Activated CD4-positive, alpha-beta memory T cell treated with anti-CD3 and anti-CD28 coated beads, Interleukin-2, amount 10 ng/mL, durations not matched to agents 7 days and 5 days (primary cell): ENCODE results near the gene SLC24A4. TPM values are rescaled to one million over a fixed set of nuclear protein-coding genes. Genes with fewer than 3 reads are reported as not detected.

ENCODE experiments used
- CTCF ChIA-PET: fragments of 350-600 bp; sonication (Branson Sonifier 250); formaldehyde crosslinking; loops from one replicate; lab custom pipeline; 2021; ENCODE audit warnings: antibody characterized with exemption, inconsistent platforms; lab: Charles Lee
- POLR2A ChIA-PET: fragments of 350-600 bp; sonication (Branson Sonifier 250); formaldehyde crosslinking; loops from one replicate; lab custom pipeline; 2021; ENCODE audit warnings: antibody characterized with exemption; lab: Charles Lee
- DNase-seq: peaks from one replicate; pipeline ENCODE4 v3.0.0-alpha.2; 2020
- H3K27ac Mint-ChIP-seq: one replicate; pipeline ENCODE4 v1.8.0; 2021; ENCODE audit warnings: mild to moderate bottlenecking, mixed read lengths
- H3K27me3 Mint-ChIP-seq: one replicate; pipeline ENCODE4 v1.8.0; 2021; ENCODE audit warnings: mixed read lengths
- H3K36me3 Mint-ChIP-seq: one replicate; pipeline ENCODE4 v1.8.0; 2021; ENCODE audit warnings: low read depth, mixed read lengths
- H3K4me1 Mint-ChIP-seq: one replicate; pipeline ENCODE4 v1.8.0; 2021; ENCODE audit warnings: mixed read lengths
- H3K4me3 Mint-ChIP-seq: one replicate; pipeline ENCODE4 v1.8.0; 2021; ENCODE audit warnings: mild to moderate bottlenecking, mixed read lengths
- H3K9me3 Mint-ChIP-seq: one replicate; pipeline ENCODE4 v1.8.0; 2021; ENCODE audit warnings: mixed read lengths
- total RNA-seq, 2 experiments: library from RNA; stranded (reverse); gene quantifications; one replicate each; pipeline ENCODE4 v1.2.3, GENCODE V29; 2021

The SLC24A4 gene
- total RNA-seq, 2 experiments from 2014 or later = not detected

DNA sequence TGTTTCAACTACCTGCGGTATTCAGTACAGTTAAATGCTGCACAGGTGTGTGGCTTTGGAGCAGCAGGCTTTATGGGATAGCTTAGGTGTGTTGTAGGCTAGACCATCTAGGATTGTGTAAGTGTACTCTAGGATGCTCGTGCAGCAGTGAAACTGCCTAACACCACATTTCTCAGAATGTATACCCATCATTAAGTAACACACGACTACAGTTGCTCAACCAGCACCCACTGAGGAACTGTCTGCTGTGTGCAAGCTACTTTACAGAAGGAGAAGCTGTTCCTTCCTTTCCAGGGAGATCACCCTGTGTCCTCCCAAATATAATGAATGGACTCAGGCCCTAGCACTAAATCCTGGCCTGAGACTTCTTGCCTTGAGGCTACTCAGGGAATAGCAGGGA lies 94.8 kb downstream of the SLC24A4 start:
- Mint-ChIP-seq H3K4me1 (no peaks in the 10 kb centered on the region), H3K4me3 (no peak overlapping the region), H3K36me3 (no peaks in the 10 kb centered on the region), H3K27ac (no peak overlapping the region), H3K9me3 (no peaks in the 10 kb centered on the region), H3K27me3 (peaks cover 7% of the 10 kb centered on the region)
- DNase-seq = no peak
- CTCF ChIA-PET = interaction anchor here (0.7 kb wide), 1 partner anchor 29 kb away, joined by 4 read pairs; no protein-coding TSS in a partner anchor
- POLR2A ChIA-PET = no interaction called here

DNA sequence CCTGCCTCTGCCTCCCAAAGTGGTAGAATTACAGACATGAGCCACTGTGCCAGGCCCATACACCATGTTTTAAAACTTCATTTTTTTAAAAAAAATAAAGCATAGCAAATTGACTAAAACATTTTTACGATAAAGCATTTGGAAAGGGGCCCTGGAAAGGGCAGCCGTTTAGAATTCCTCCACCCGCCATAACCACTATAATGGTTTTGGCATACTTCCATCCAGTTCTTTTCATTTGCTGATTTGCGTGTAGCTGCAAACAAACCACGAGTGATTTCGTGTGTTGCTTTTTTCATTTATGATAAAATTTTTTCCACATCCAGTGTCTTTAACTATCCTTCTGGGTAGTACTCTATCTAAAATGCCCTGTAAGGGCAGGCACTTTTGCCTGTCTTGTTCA lies 98.8 kb downstream of the SLC24A4 start:
- Mint-ChIP-seq H3K4me1 (peaks cover 4% of the 10 kb centered on the region), H3K27ac (no peak overlapping the region), H3K36me3 (no peaks in the 10 kb centered on the region), H3K9me3 (no peaks in the 10 kb centered on the region), H3K4me3 (no peak overlapping the region), H3K27me3 (no peaks in the 10 kb centered on the region)
- CTCF ChIA-PET = no interaction called here
- no peak for DNase-seq
- POLR2A ChIA-PET = no interaction called here

DNA sequence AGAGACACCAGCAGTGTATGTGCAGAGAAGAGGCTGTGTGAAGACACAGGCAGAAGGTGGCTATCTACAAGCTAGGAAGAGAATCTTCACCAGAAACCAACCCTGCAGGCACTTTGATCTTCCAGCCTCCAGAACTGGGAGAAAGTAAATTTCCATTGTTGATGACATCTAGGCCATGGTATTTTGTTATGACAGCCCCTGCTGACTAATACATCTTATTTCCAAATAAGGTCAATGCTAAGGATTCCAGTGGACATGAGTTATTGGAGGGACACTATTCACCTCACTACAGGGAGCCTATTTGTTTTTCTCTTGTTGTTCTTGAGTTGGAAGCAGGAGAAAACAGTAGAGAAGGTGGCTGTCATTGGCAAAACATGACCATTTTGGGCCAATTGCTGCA lies 102.1 kb downstream of the SLC24A4 start:
- no peaks in the 10 kb centered on the region for H3K27me3 Mint-ChIP-seq
- ChIA-PET CTCF (no interaction called here), POLR2A (no interaction called here)
- H3K4me3 Mint-ChIP-seq = no peak overlapping the region
- no peak for DNase-seq
- H3K9me3 Mint-ChIP-seq = no peaks in the 10 kb centered on the region
- peaks cover 4% of the 10 kb centered on the region for H3K4me1 Mint-ChIP-seq
- no peak overlapping the region for H3K27ac Mint-ChIP-seq
- H3K36me3 Mint-ChIP-seq = no peaks in the 10 kb centered on the region

DNA sequence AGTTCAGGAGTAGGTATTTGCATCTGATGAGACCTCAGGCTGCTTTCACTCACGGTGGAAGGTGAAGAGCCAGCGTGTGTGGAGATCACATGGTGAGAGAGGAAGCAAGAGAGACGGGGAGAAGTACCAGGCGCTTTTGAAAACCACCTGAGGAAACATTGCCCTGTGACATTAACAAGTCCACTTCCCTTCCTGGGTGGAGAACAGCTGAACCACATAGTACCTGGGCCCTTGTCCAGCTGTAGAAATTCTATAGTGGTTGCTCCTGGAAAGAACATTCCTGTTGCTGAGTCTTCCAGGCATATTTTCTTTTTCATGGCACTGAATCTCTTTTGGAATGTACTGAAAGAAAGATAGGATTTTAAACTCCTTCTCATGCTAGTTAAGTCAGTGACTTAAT lies 103.3 kb downstream of the SLC24A4 start:
- POLR2A ChIA-PET = no interaction called here
- no peak for DNase-seq
- Mint-ChIP-seq H3K27me3 (no peaks in the 10 kb centered on the region), H3K4me1 (peaks cover 4% of the 10 kb centered on the region), H3K36me3 (no peaks in the 10 kb centered on the region), H3K27ac (no peak overlapping the region), H3K9me3 (no peaks in the 10 kb centered on the region), H3K4me3 (no peak overlapping the region)
- CTCF ChIA-PET = no interaction called here

DNA sequence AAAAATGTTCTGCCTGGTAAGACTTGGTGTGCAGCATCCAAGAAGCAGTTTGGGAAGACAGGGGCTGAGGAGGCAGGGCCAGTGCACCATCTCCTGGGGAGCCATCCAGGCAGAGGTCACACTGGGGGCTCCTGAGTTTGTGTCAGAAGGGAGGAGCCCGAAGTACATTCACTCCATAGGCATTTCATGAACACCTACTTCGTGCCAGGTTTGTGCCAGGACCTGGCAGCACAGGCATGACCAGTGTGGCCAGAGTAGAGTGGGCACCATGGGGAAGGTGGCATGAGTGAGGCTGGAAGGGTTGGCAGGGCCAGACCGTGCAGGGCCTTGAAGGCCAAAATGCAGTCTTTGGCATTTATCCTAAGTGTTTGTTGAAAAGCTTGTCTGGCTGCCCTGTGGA lies 104.1 kb downstream of the SLC24A4 start:
- Mint-ChIP-seq H3K9me3 (no peaks in the 10 kb centered on the region), H3K27me3 (no peaks in the 10 kb centered on the region), H3K4me1 (peaks cover 4% of the 10 kb centered on the region), H3K4me3 (no peak overlapping the region), H3K36me3 (no peaks in the 10 kb centered on the region), H3K27ac (no peak overlapping the region)
- CTCF ChIA-PET = no interaction called here
- DNase-seq = no peak
- POLR2A ChIA-PET = no interaction called here

DNA sequence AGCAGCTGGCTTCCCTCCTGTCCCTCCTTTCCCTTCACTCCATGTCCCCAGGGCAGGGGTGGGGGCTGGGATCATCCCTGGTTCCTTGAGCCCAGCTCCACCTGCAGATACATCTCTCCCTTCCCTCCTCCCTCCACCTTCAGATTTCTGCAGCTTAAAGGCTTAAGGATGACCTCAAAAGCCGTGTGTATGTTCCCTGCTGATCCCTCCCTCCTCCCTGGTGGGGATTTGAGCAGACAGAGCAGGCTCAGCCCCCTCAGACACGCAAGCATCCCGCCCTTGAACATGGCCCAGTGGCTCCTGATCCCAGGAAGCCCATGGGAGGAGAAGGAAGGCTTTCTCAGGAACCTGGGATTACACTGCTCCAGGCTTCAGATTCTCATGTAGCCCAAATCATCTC lies 107.7 kb downstream of the SLC24A4 start:
- CTCF ChIA-PET = no interaction called here

DNA sequence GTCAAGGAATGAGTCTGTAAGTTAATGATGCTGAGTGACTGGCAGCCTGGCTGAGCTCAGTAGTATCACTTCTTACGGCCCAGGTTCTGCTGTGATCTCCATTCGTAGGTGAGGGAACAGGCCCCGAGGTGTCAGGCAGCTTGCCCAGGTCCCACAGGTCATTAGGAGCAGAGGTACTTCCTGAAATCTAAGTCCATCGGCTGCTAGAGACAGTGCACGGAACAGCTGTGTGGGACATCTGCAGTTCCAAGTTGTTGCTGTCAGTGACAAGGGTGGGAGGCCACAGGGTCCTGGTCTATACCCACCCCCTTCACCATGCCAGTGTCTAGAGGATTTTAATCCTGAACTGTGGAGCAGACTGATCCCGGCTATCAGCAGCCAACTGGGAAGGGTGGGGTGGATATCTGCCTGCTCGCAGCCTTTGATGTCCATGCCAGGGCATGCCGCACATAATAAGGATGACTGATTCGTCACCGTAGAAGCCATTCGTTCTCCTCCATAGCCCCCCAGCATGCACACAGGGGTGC lies 108.3 kb downstream of the SLC24A4 start:
- H3K4me3 Mint-ChIP-seq = no peak overlapping the region
- no peak for DNase-seq
- POLR2A ChIA-PET = no interaction called here
- no peaks in the 10 kb centered on the region for H3K4me1 Mint-ChIP-seq
- no peaks in the 10 kb centered on the region for H3K27me3 Mint-ChIP-seq
- no peaks in the 10 kb centered on the region for H3K36me3 Mint-ChIP-seq
- H3K27ac Mint-ChIP-seq = no peak overlapping the region
- CTCF ChIA-PET = no interaction called here
- H3K9me3 Mint-ChIP-seq = peaks cover 2% of the 10 kb centered on the region

More for the DNA sequence above, 107.7 kb downstream of the SLC24A4 start:
- no peaks in the 10 kb centered on the region for H3K27me3 Mint-ChIP-seq
- no peak for DNase-seq
- H3K9me3 Mint-ChIP-seq = peaks cover 2% of the 10 kb centered on the region
- no peak overlapping the region for H3K27ac Mint-ChIP-seq
- peaks cover 4% of the 10 kb centered on the region for H3K4me1 Mint-ChIP-seq
- H3K4me3 Mint-ChIP-seq = no peak overlapping the region
- H3K36me3 Mint-ChIP-seq = no peaks in the 10 kb centered on the region
- POLR2A ChIA-PET = no interaction called here

DNA sequence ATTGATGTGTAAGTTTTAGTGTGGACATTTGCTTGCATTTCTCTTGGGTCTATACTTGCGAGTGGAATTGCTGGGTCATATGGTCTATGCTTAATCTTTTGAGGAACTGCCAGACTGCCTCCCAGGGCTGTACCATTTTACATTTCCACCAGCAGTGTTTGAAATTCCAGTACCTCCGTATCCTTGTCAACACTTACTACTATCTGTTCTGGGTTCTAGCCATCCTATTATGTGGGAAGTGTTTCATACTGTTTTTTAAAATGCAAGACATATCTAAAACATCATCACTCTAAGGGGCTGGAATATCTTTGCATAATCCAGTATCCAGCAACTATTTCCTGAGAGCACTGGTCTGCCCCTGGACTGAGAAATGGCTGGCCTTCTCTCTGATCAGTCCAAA lies 110.4 kb downstream of the SLC24A4 start:
- Mint-ChIP-seq H3K27me3 (no peaks in the 10 kb centered on the region), H3K9me3 (peaks cover 2% of the 10 kb centered on the region), H3K4me1 (no peaks in the 10 kb centered on the region), H3K4me3 (no peak overlapping the region), H3K27ac (no peak overlapping the region), H3K36me3 (no peaks in the 10 kb centered on the region)
- DNase-seq = no peak
- CTCF ChIA-PET = no interaction called here
- POLR2A ChIA-PET = no interaction called here

DNA sequence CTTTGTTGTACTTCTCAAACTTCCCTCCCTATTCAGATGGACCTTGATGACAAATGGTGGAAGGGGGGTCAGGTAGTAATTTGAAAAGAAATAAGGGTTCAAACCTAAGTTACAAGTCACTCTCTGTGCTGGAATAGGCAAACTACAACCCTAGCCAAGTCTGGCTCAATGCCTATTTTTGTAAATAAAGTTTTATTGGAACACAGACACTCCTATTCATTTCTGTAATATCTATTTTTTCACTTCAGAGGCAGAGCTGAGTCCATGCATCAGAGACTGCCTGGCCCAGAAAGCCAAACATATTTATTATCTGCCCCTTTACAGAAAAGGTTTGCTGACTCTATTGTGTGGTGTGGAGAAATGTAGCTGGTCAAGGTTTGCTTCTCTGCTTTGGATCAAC lies 112.2 kb downstream of the SLC24A4 start:
- CTCF ChIA-PET = no interaction called here

DNA sequence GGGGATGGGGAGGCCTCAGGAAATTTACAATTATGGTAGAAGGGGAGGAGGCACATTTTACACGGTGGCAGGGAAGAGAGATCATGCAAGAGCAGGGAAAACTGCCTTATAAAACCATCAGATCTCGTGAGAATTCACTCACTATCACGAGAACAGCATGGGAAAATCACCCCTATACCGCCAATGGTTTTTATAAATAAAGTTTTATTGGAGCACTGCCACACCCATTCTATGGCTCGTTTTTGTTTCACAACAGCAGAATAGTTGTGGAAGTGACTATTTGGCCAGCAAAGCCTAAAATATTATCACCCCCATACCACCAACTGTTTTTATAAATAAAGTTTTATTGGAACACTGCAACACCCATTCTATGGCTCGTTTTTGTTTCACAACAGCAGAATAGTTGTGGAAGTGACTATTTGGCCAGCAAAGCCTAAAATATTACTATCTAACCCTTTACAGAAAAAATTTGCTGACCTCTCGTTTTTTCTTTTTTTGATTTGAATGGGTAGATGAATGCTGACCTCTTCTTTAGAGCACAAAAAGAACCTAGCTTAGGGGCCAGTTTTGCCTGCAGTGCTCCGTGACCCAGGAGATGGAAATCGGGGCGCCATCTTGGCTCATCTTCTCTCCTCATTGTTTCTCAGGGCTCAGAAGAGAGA lies 113.3 kb downstream of the SLC24A4 start:
- no peaks in the 10 kb centered on the region for H3K4me1 Mint-ChIP-seq
- H3K36me3 Mint-ChIP-seq = no peaks in the 10 kb centered on the region
- peaks cover 3% of the 10 kb centered on the region for H3K27me3 Mint-ChIP-seq
- DNase-seq = no peak
- no peak overlapping the region for H3K4me3 Mint-ChIP-seq
- no peak overlapping the region for H3K27ac Mint-ChIP-seq
- peaks cover 2% of the 10 kb centered on the region for H3K9me3 Mint-ChIP-seq
- ChIA-PET POLR2A (no interaction called here), CTCF (no interaction called here)

More for the DNA sequence above, 112.2 kb downstream of the SLC24A4 start:
- Mint-ChIP-seq H3K27ac (no peak overlapping the region), H3K4me1 (no peaks in the 10 kb centered on the region), H3K9me3 (peaks cover 2% of the 10 kb centered on the region), H3K27me3 (peaks cover 3% of the 10 kb centered on the region), H3K36me3 (no peaks in the 10 kb centered on the region), H3K4me3 (no peak overlapping the region)
- POLR2A ChIA-PET = interaction anchor here (0.9 kb wide), 1 partner anchor 11 kb away, joined by 3 read pairs; no protein-coding TSS in a partner anchor
- DNase-seq = no peak

DNA sequence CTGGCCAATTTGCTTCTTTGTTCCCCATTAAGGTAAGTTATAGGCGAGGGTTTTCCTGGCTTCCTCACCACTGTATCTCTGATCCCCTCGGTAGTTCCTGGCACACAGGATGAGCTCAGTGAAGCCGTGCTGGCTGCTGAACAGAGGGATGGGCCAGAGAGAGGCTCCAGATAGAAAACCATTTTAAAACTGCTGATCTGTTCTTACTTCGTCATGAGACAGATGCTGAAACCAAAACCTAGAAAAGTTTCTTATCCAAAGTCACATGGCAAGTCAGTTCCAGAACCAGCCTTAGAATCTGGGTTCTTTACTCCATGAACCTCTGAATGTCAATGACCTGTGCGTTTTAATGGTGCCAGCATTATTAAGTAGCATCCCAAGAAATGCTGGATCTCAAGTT lies 114.3 kb downstream of the SLC24A4 start:
- POLR2A ChIA-PET = no interaction called here
- H3K27ac Mint-ChIP-seq = no peak overlapping the region

DNA sequence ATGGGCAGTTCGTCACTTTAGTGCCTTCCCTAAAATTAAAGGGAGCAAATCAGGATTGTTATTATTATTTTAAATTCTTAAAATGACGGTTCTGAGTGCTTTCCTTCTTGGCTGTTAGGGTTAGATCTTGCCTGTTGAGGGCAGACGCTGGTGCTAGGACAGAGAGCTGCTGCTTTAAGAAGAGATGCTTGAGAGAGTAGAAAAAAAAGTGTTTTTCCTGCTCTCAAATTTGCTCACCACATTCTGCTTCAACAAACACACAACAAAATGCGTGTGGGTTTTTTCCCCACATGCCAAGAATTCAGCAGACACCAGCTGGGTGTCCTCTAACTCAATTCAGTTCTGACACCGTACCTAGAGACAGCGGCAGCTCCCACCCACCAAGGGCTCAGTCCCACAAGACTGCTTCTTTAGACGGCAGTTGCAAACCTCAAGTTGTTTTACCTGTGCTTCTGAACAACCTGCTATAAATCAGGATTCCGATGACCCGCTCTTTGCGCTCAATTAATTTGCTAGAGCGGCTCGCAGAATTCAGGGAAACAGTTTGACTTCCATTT lies 114.8 kb downstream of the SLC24A4 start:
- ChIA-PET CTCF (no interaction called here), POLR2A (no interaction called here)
- Mint-ChIP-seq H3K4me1 (no peaks in the 10 kb centered on the region), H3K27me3 (peaks cover 3% of the 10 kb centered on the region), H3K4me3 (no peak overlapping the region), H3K27ac (no peak overlapping the region), H3K36me3 (no peaks in the 10 kb centered on the region), H3K9me3 (peaks cover 2% of the 10 kb centered on the region)
- no peak for DNase-seq

More for the DNA sequence above, 114.3 kb downstream of the SLC24A4 start:
- no peak for DNase-seq
- CTCF ChIA-PET = no interaction called here
- no peaks in the 10 kb centered on the region for H3K36me3 Mint-ChIP-seq
- peaks cover 3% of the 10 kb centered on the region for H3K27me3 Mint-ChIP-seq
- H3K9me3 Mint-ChIP-seq = peaks cover 2% of the 10 kb centered on the region
- H3K4me3 Mint-ChIP-seq = no peak overlapping the region
- H3K4me1 Mint-ChIP-seq = no peaks in the 10 kb centered on the region

DNA sequence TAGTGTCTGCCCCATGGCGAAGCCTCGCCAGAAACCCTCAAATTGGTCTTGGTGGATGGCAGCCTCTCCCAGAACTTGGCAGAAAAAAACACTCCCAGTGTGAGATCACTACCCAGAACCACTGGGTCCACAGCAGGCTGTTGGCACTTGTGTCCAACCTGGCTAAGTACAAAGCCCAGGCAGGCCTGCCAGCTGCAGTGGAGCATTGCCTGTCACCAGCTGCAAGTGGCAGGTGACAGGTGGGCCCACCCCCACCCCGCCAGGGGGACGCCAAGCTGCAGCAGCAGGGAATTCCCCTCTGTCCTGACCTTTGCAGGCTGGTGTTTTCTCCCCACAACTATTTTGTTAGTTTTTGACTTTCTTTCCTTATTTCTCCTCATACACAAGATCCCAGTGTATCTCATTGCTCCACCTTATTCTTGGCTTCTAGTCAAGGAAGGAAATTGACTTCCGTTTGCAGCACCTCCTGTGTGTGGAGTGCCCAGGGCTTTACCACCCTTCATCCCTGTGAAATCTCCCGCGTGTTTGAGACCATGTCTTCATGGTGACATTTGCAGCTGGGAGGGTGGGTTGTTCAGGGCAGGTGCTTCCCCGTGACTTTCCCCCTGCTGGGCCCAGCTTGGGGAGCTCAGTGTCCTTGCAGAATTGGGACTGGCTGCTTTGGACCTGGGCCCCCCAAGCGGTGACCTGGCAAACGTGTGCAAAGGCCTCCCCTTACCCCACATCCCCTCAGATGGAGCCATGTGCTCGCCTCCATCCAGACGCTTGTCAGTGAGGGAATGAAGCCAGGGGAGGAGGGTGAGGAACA lies 116.8 kb downstream of the SLC24A4 start:
- H3K36me3 Mint-ChIP-seq = no peaks in the 10 kb centered on the region
- CTCF ChIA-PET = no interaction called here

More for the DNA sequence above, 116.8 kb downstream of the SLC24A4 start:
- H3K4me3 Mint-ChIP-seq = no peak overlapping the region
- DNase-seq = no peak
- no peaks in the 10 kb centered on the region for H3K9me3 Mint-ChIP-seq
- POLR2A ChIA-PET = no interaction called here
- H3K27ac Mint-ChIP-seq = no peak overlapping the region
- no peaks in the 10 kb centered on the region for H3K4me1 Mint-ChIP-seq
- peaks cover 3% of the 10 kb centered on the region for H3K27me3 Mint-ChIP-seq
